ENCODE results near the gene NHERF1.

NHERF1 gene

DNA sequence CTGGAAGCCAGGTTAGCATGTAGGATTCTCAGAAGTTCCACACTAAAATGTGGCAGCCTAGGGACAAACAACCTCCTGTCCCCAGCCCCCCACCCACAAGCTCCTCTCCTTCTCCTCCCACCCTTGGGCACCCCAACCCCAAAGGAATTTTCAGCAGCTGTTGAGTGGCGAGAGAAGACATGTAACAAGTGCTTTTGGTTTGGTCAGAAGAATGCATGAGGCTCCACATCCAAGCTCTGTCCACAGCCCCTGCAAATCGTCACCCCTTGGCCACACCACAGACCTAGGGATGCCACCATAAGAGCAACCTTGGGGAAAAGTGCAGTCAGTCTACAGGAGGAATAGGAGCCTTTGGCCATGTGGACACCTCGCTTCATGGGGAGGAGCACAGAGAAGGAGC is 23.3 kb upstream of the NHERF1 start:
- no peak overlapping the region for H3K4me3 ChIP-seq (replicated peaks; ENCODE audit: low read depth, low read length)
- TF ChIP-seq, protein P1, sequence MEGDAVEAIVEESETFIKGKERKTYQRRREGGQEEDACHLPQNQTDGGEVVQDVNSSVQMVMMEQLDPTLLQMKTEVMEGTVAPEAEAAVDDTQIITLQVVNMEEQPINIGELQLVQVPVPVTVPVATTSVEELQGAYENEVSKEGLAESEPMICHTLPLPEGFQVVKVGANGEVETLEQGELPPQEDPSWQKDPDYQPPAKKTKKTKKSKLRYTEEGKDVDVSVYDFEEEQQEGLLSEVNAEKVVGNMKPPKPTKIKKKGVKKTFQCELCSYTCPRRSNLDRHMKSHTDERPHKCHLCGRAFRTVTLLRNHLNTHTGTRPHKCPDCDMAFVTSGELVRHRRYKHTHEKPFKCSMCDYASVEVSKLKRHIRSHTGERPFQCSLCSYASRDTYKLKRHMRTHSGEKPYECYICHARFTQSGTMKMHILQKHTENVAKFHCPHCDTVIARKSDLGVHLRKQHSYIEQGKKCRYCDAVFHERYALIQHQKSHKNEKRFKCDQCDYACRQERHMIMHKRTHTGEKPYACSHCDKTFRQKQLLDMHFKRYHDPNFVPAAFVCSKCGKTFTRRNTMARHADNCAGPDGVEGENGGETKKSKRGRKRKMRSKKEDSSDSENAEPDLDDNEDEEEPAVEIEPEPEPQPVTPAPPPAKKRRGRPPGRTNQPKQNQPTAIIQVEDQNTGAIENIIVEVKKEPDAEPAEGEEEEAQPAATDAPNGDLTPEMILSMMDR (IDR thresholded peaks at IDR 0.05; ENCODE audit: low read length, missing control alignments) = no peak
- DNase-seq (ENCODE audit: low read depth) = no peak

DNA sequence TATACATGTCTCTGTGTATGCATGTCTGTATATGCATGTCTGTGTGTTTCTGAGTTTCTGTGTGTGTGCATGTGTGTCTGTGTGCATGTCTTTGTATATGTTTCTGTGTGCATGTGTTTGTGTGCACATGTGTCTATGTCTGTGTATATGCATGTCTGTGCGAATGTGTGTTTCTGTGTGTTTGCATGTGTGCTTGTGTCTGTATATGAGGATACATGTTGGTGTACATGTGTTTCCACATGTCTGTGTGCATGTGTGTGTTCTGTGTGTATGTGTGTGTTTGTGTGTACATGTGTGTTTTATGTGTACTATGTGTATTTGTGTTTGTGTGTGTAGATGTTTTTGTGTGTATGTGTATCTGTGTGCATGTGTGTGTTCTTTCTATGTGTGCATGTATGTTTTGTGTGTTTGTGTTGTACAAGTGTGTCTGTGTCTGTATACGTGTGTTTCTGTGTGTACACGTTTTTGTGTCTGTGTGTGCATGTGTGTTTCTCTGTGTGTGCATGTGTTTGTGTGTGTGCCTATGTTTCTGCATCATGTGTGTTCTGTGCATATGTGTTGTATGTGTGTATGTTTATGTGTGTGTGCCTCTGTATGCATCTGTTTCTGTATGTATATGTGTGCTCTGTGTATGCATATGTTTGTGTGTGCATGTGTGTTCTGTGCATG is 20.3 kb upstream of the NHERF1 start:
- H3K4me3 ChIP-seq (replicated peaks; ENCODE audit: low read depth, low read length) = no peak overlapping the region
- no peak for DNase-seq (ENCODE audit: low read depth)
- TF ChIP-seq, protein P1 (IDR thresholded peaks at IDR 0.05; ENCODE audit: low read length, missing control alignments) = no peak

GRCh38 chr17:74728702-74729075 is 19.7 kb upstream of the NHERF1 start:
- no peak overlapping the region for H3K4me3 ChIP-seq (replicated peaks; ENCODE audit: low read depth, low read length)
- TF ChIP-seq, protein P1 (IDR thresholded peaks at IDR 0.05; ENCODE audit: low read length, missing control alignments) = no peak
- DNase-seq (ENCODE audit: low read depth) = no peak

- H3K4me3 ChIP-seq (replicated peaks; ENCODE audit: low read depth, low read length) = no peak overlapping the region
- TF ChIP-seq, protein P1 (IDR thresholded peaks at IDR 0.05; ENCODE audit: low read length, missing control alignments) = no peak
- DNase-seq (ENCODE audit: low read depth) = no peak
These were observed 19.1 kb upstream of the NHERF1 start for GRCh38 chr17:74729368-74729767.

- DNase-seq (ENCODE audit: low read depth) = no peak
- H3K4me3 ChIP-seq (replicated peaks; ENCODE audit: low read depth, low read length) = no peak overlapping the region
- TF ChIP-seq, protein P1 (IDR thresholded peaks at IDR 0.05; ENCODE audit: low read length, missing control alignments) = no peak
These were observed 18.6 kb upstream of the NHERF1 start for GRCh38 chr17:74729866-74730265.

DNA sequence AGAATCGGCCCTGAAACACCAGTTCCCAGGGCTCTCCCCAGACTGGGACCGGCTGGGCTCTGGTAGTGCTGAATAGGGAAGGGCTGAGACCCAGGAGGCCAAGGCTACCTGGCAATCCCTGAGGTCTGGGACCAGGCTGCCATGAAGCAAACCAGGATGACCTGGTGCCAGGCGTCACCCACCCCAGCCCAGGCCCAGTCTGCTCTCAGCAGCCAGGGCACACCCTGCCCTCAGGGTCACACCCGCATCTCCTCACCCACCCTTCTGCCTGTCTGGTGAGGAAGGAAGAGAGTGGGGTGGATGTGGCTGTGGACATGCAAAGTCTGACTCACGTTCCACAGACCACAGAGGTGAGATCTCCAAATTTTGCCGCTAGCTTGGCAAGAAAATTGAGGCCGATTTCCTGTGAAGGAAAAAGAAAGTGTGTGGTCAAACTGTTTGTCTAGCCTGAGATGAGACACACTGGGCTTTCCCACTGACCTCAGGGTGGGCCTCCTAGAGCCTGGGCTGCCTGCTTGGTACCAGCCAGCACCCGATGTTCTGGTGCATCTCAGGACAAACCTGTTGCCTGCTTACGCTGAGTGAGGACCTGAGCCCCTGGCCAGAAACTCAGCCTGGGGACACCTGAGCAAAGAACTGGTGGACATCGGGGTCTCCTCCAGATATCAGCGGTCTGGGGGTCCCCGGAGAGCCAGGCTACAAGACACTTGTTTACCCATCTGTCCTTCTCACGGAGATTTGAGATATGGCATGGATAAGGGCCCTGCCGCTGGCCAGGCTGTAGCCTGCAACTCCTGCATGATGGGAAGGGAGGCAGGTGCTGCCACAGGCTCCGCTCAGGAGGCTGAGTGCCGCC is 17.7 kb upstream of the NHERF1 start:
- DNase-seq (ENCODE audit: low read depth) = no peak
- no peak overlapping the region for H3K4me3 ChIP-seq (replicated peaks; ENCODE audit: low read depth, low read length)
- TF ChIP-seq, protein P1 (IDR thresholded peaks at IDR 0.05; ENCODE audit: low read length, missing control alignments) = no peak

DNA sequence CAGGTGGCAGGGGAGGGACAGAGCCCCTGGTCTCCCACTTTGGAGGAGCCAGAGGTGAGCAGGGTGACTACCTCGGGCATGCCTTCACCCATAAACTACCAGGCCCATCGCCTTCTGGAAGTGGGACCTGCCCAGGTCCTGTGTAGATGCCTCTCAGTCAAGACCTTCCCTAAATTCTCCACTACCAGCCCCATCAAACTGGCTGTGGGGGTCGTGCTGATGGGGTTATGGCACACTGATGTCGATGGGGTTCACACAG is 17.2 kb upstream of the NHERF1 start:
- DNase-seq (ENCODE audit: low read depth) = no peak
- no peak overlapping the region for H3K4me3 ChIP-seq (replicated peaks; ENCODE audit: low read depth, low read length)
- TF ChIP-seq, protein P1 (IDR thresholded peaks at IDR 0.05; ENCODE audit: low read length, missing control alignments) = no peak

Measured in fibroblast of pulmonary artery (primary cell).